HEK293 (cell line): ENCODE results near the gene TP53I11.

Source experiments
- CTCF ChIA-PET: fragments of 350-600 bp; formaldehyde crosslinking; extraction: SDS; loops from one replicate; lab custom pipeline; 2021; ENCODE audit warnings: antibody characterized with exemption; lab: Yijun Ruan, JAX
- POLR2A ChIA-PET: fragments of 300-600 bp; formaldehyde crosslinking; extraction: SDS; loops from one replicate; lab custom pipeline; 2020; ENCODE audit warnings: antibody characterized with exemption, inconsistent platforms; lab: Yijun Ruan, JAX
- H3K27ac ChIP-seq: fragments of 200-500 bp; sonication (Bioruptor generic); 2 replicates; pipeline ENCODE4 v1.5.1; 2014; ENCODE audit warnings: low read depth, low read length, control low read depth, inconsistent platforms; ENCODE audit errors: extremely low read depth
- H3K36me3 ChIP-seq, 2 experiments: fragments of 200-500 bp in 1 of 2; sonication (Bioruptor generic) in 1 of 2; 1 replicate in 1 of 2; 2 replicates in 1 of 2; pipeline ENCODE4 v1.5.1; 2014 to 2017; ENCODE audit warnings: inconsistent platforms in 2 of 2, low read length in 2 of 2; ENCODE audit not compliant: control insufficient read depth in 2 of 2, insufficient read depth in 1 of 2
- H3K4me1 ChIP-seq: fragments of 200-500 bp; sonication (Bioruptor generic); 2 replicates; pipeline ENCODE4 v1.5.1; 2014; ENCODE audit warnings: mild to moderate bottlenecking, low read length, inconsistent platforms; ENCODE audit not compliant: control insufficient read depth, insufficient read depth
- H3K4me3 ChIP-seq: 2 replicates; pipeline ENCODE4 v1.5.1; 2011; ENCODE audit warnings: low read depth, mild to moderate bottlenecking, control low read depth, low read length, moderate library complexity
- H3K9me3 ChIP-seq: fragments of 200-500 bp; sonication (Bioruptor generic); 2 replicates; pipeline ENCODE4 v1.5.1; 2014; ENCODE audit warnings: low read depth, low read length, inconsistent platforms; ENCODE audit not compliant: control insufficient read depth, insufficient read depth
- GLI4 ChIP-seq: fragments of 450-650 bp; formaldehyde crosslinking; IDR thresholded peaks from 2 replicates; pipeline ENCODE4 v1.5.1; 2016; ENCODE audit warnings: missing biosample characterization, missing genetic modification characterization
- KLF10 ChIP-seq: fragments of 450-650 bp; IDR thresholded peaks from 2 replicates; pipeline ENCODE4 v1.5.1; 2018; ENCODE audit warnings: missing biosample characterization, mild to moderate bottlenecking, missing genetic modification characterization
- MEIS1 ChIP-seq: sonication (generic); formaldehyde crosslinking; IDR thresholded peaks from 2 replicates; pipeline ENCODE4 v1.8.1; 2022; ENCODE audit warnings: missing genetic modification reagents, mild to moderate bottlenecking, borderline replicate concordance
- OVOL3 ChIP-seq: fragments of 450-650 bp; formaldehyde crosslinking; IDR thresholded peaks from 2 replicates; pipeline ENCODE4 v1.5.1; 2016; ENCODE audit warnings: missing biosample characterization, missing genetic modification characterization
- PRDM1 ChIP-seq: fragments of 450-650 bp; formaldehyde crosslinking; IDR thresholded peaks from 2 replicates; pipeline ENCODE4; 2016; ENCODE audit warnings: missing biosample characterization, missing genetic modification characterization
- ZEB2 ChIP-seq: fragments of 450-650 bp; formaldehyde crosslinking; IDR thresholded peaks from 2 replicates; pipeline ENCODE4 v1.5.1; 2016; ENCODE audit warnings: missing biosample characterization, missing genetic modification characterization
- ZNF112 ChIP-seq: fragments of 450-650 bp; formaldehyde crosslinking; IDR thresholded peaks from 2 replicates; pipeline ENCODE4 v1.5.0; 2017; ENCODE audit warnings: missing biosample characterization, missing genetic modification characterization
- ZNF16 ChIP-seq: fragments of 450-650 bp; formaldehyde crosslinking; IDR thresholded peaks from 2 replicates; pipeline ENCODE4 v1.5.1; 2016; ENCODE audit warnings: low read depth, missing biosample characterization, missing genetic modification characterization
- ZNF561 ChIP-seq: fragments of 450-650 bp; IDR thresholded peaks from 2 replicates; pipeline ENCODE4 v1.5.1; 2018; ENCODE audit warnings: missing biosample characterization, missing genetic modification characterization, borderline replicate concordance
- ZNF623 ChIP-seq: fragments of 450-650 bp; formaldehyde crosslinking; IDR thresholded peaks from 2 replicates; pipeline ENCODE4 v1.5.1; 2016; ENCODE audit warnings: missing biosample characterization, missing genetic modification characterization
- ZXDB ChIP-seq: fragments of 450-650 bp; formaldehyde crosslinking; IDR thresholded peaks from 2 replicates; pipeline ENCODE4 v1.5.1; 2016; ENCODE audit warnings: missing biosample characterization, missing genetic modification characterization
- TF ChIP-seq, protein P1 (sequence below): fragments of 450-650 bp; formaldehyde crosslinking; IDR thresholded peaks from 2 replicates; pipeline ENCODE4 v1.5.1; 2016; ENCODE audit warnings: missing biosample characterization, missing genetic modification characterization
- TF ChIP-seq, protein P2 (sequence below): fragments of 450-650 bp; formaldehyde crosslinking; IDR thresholded peaks from 2 replicates; pipeline ENCODE4 v1.5.0; 2017; ENCODE audit warnings: missing biosample characterization, missing genetic modification characterization, borderline replicate concordance
- TF ChIP-seq, protein P3 (sequence below): fragments of 450-650 bp; formaldehyde crosslinking; IDR thresholded peaks from 2 replicates; pipeline ENCODE4 v1.5.1; 2016; ENCODE audit warnings: missing biosample characterization, missing genetic modification characterization
- TF ChIP-seq, protein P4 (sequence below): fragments of 450-650 bp; formaldehyde crosslinking; IDR thresholded peaks from 2 replicates; pipeline ENCODE4 v1.5.1; 2016; ENCODE audit warnings: missing biosample characterization, missing genetic modification characterization
- TF ChIP-seq, protein P5 (sequence below): fragments of 450-650 bp; formaldehyde crosslinking; optimal IDR thresholded peaks from 2 replicates; pipeline ENCODE3; 2016; ENCODE audit warnings: missing biosample characterization, mild to moderate bottlenecking, missing genetic modification characterization
- TF ChIP-seq, protein P6 (sequence below): fragments of 450-650 bp; formaldehyde crosslinking; IDR thresholded peaks from 2 replicates; pipeline ENCODE4 v1.5.1; 2016; ENCODE audit warnings: missing biosample characterization, missing genetic modification characterization

Gene TP53I11

DNA sequence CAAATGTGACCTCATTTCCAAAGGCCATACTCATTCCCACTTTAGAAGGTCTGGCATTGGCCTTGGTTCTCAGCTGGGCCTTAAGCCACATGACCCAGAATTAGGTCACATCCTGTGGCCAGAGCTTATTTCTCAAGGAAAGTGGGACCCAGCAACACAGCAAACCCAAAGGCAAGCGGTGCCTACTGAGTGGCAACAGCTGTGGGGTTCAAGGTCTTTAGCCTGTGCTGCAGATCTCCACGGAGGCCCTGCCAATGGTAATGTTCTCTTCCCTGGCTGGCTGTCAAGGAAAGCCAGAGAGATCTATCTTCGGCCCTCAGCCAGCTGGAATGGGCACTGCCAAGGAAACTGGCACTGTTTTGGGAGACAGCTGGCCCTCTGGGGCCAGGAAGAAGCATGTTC is 41.5 kb upstream of the TP53I11 start (continued):
- TF ChIP-seq, protein P1, sequence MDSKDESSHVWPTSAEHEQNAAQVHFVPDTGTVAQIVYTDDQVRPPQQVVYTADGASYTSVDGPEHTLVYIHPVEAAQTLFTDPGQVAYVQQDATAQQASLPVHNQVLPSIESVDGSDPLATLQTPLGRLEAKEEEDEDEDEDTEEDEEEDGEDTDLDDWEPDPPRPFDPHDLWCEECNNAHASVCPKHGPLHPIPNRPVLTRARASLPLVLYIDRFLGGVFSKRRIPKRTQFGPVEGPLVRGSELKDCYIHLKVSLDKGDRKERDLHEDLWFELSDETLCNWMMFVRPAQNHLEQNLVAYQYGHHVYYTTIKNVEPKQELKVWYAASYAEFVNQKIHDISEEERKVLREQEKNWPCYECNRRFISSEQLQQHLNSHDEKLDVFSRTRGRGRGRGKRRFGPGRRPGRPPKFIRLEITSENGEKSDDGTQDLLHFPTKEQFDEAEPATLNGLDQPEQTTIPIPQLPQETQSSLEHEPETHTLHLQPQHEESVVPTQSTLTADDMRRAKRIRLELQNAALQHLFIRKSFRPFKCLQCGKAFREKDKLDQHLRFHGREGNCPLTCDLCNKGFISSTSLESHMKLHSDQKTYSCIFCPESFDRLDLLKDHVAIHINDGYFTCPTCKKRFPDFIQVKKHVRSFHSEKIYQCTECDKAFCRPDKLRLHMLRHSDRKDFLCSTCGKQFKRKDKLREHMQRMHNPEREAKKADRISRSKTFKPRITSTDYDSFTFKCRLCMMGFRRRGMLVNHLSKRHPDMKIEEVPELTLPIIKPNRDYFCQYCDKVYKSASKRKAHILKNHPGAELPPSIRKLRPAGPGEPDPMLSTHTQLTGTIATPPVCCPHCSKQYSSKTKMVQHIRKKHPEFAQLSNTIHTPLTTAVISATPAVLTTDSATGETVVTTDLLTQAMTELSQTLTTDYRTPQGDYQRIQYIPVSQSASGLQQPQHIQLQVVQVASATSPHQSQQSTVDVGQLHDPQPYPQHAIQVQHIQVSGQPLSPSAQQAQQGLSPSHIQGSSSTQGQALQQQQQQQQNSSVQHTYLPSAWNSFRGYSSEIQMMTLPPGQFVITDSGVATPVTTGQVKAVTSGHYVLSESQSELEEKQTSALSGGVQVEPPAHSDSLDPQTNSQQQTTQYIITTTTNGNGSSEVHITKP (tag by site-specific recombination), result no peak

DNA sequence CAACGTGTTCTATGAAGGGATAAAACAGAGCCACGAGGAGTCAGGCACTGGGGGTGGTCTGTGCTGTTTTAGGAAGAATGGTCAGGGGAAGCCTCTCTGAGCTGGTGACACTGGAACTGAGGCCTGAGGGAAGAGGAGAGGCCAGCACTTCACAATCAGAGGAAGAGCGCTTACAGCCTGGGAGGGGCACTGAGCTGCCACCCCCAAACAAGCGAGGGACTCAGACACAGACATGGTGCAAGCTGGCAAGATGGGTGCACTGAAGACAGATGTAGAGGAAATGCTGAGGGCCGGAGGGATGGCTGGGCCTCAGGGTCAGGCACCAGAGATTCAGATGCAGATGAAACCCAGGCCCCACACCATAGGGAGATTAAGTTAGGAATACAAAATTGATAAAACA is 40.0 kb upstream of the TP53I11 start:
- TF ChIP-seq, protein P2, sequence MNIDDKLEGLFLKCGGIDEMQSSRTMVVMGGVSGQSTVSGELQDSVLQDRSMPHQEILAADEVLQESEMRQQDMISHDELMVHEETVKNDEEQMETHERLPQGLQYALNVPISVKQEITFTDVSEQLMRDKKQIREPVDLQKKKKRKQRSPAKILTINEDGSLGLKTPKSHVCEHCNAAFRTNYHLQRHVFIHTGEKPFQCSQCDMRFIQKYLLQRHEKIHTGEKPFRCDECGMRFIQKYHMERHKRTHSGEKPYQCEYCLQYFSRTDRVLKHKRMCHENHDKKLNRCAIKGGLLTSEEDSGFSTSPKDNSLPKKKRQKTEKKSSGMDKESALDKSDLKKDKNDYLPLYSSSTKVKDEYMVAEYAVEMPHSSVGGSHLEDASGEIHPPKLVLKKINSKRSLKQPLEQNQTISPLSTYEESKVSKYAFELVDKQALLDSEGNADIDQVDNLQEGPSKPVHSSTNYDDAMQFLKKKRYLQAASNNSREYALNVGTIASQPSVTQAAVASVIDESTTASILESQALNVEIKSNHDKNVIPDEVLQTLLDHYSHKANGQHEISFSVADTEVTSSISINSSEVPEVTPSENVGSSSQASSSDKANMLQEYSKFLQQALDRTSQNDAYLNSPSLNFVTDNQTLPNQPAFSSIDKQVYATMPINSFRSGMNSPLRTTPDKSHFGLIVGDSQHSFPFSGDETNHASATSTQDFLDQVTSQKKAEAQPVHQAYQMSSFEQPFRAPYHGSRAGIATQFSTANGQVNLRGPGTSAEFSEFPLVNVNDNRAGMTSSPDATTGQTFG (tag by site-specific recombination), result no peak
- TF ChIP-seq, protein P3, sequence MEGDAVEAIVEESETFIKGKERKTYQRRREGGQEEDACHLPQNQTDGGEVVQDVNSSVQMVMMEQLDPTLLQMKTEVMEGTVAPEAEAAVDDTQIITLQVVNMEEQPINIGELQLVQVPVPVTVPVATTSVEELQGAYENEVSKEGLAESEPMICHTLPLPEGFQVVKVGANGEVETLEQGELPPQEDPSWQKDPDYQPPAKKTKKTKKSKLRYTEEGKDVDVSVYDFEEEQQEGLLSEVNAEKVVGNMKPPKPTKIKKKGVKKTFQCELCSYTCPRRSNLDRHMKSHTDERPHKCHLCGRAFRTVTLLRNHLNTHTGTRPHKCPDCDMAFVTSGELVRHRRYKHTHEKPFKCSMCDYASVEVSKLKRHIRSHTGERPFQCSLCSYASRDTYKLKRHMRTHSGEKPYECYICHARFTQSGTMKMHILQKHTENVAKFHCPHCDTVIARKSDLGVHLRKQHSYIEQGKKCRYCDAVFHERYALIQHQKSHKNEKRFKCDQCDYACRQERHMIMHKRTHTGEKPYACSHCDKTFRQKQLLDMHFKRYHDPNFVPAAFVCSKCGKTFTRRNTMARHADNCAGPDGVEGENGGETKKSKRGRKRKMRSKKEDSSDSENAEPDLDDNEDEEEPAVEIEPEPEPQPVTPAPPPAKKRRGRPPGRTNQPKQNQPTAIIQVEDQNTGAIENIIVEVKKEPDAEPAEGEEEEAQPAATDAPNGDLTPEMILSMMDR (tag by site-specific recombination), result no peak
- TF ChIP-seq, protein P4, sequence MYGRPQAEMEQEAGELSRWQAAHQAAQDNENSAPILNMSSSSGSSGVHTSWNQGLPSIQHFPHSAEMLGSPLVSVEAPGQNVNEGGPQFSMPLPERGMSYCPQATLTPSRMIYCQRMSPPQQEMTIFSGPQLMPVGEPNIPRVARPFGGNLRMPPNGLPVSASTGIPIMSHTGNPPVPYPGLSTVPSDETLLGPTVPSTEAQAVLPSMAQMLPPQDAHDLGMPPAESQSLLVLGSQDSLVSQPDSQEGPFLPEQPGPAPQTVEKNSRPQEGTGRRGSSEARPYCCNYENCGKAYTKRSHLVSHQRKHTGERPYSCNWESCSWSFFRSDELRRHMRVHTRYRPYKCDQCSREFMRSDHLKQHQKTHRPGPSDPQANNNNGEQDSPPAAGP (tag by site-specific recombination), result no peak
- TF ChIP-seq ZNF16 (tag by site-specific recombination) (no peak), KLF10 (tag by site-specific recombination) (no peak), MEIS1 (CRISPR knock-in tag) (no peak), ZEB2 (tag by site-specific recombination) (no peak), ZNF561 (tag by site-specific recombination) (no peak), ZNF623 (tag by site-specific recombination) (no peak), GLI4 (tag by site-specific recombination) (no peak), OVOL3 (tag by site-specific recombination) (no peak), ZNF112 (tag by site-specific recombination) (no peak), PRDM1 (tag by site-specific recombination) (no peak), ZXDB (tag by site-specific recombination) (no peak)
- TF ChIP-seq, protein P5, sequence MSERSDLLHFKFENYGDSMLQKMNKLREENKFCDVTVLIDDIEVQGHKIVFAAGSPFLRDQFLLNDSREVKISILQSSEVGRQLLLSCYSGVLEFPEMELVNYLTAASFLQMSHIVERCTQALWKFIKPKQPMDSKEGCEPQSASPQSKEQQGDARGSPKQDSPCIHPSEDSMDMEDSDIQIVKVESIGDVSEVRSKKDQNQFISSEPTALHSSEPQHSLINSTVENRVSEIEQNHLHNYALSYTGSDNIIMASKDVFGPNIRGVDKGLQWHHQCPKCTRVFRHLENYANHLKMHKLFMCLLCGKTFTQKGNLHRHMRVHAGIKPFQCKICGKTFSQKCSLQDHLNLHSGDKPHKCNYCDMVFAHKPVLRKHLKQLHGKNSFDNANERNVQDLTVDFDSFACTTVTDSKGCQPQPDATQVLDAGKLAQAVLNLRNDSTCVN, result no peak
- TF ChIP-seq, protein P6, sequence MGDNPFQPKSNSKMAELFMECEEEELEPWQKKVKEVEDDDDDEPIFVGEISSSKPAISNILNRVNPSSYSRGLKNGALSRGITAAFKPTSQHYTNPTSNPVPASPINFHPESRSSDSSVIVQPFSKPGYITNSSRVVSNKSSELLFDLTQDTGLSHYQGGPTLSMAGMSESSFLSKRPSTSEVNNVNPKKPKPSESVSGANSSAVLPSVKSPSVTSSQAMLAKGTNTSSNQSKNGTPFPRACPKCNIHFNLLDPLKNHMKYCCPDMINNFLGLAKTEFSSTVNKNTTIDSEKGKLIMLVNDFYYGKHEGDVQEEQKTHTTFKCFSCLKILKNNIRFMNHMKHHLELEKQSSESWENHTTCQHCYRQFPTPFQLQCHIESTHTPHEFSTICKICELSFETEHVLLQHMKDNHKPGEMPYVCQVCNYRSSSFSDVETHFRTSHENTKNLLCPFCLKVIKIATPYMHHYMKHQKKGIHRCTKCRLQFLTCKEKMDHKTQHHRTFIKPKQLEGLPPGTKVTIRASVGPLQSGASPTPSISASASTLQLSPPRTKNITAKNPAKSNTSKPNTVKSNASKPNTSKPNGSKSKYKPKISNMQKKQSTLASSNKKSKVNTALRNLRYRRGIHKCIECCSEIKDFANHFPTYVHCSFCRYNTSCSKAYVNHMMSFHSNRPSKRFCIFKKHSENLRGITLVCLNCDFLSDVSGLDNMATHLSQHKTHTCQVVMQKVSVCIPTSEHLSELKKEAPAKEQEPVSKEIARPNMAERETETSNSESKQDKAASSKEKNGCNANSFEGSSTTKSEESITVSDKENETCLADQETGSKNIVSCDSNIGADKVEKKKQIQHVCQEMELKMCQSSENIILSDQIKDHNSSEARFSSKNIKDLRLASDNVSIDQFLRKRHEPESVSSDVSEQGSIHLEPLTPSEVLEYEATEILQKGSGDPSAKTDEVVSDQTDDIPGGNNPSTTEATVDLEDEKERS (tag by site-specific recombination), result no peak
- Histone ChIP-seq H3K4me1 (no peaks in the 10 kb centered on the region), H3K36me3 (no peaks in the 10 kb centered on the region), H3K9me3 (no peaks in the 10 kb centered on the region), H3K4me3 (no peak overlapping the region), H3K27ac (no peak overlapping the region)
- ChIA-PET CTCF (no interaction called here), POLR2A (no interaction called here)
